HCT116 (cell line): ENCODE results near the gene EXOC6B. TPM values are rescaled to one million over a fixed set of nuclear protein-coding genes. Genes with fewer than 3 reads are reported as not detected.

Source experiments
- ATAC-seq: fragments of 200-7000 bp; cut with Tn5 transposase; 2 replicates; pipeline ENCODE4 v1.9.1; 2020; ENCODE audit warnings: mild to moderate bottlenecking, moderate library complexity
- BruUV-seq: library from RNA; stranded (reverse); fragments of 400-500 nt; replicated peaks from 2 replicates; lab custom pipeline; 2021; lab: Mats Ljungman, UMichigan
- CTCF ChIA-PET: fragments of 300-600 bp; sonication (Branson Sonifier 250); formaldehyde crosslinking; loops from one replicate; lab custom pipeline; 2021; ENCODE audit warnings: antibody characterized with exemption; lab: Charles Lee
- POLR2A ChIA-PET: fragments of 300-600, 350-600 bp; sonication (Branson Sonifier 250); formaldehyde crosslinking; loops from one replicate; lab custom pipeline; 2021; ENCODE audit warnings: antibody characterized with exemption; lab: Charles Lee
- RAD21 ChIA-PET, 2 experiments: fragments of 300-600 bp; sonication (Branson Sonifier 250); formaldehyde crosslinking; loops; one replicate each; lab custom pipeline; 2023; ENCODE audit warnings: low total read pairs in 2 of 2; ENCODE audit not compliant: uncharacterized antibody in 2 of 2, unreplicated experiment in 2 of 2, low non-redundant PET in 1 of 2; lab: Charles Lee
- DNase-seq: peaks from one replicate; pipeline ENCODE4 v3.0.0-alpha.2; 2010; ENCODE audit warnings: low read depth, low spot score
- H2AFZ ChIP-seq: fragments of 200-600 bp; shearing (Covaris generic), sonication (generic); 2 replicates; pipeline ENCODE4 v1.6.1; 2017; ENCODE audit warnings: low read depth, mixed run types, mixed read lengths, antibody characterized with exemption, low read length; ENCODE audit not compliant: poor library complexity, severe bottlenecking
- H3K27ac ChIP-seq: 2 replicates; pipeline ENCODE4 v1.5.1; 2012; ENCODE audit warnings: low read depth, low read length
- H3K27me3 ChIP-seq: fragments of 200-600 bp; sonication (generic); 2 replicates; pipeline ENCODE4 v1.6.1; 2016; ENCODE audit warnings: mixed run types, low read length, mixed read lengths; ENCODE audit not compliant: insufficient read depth
- H3K36me3 ChIP-seq, 2 experiments: fragments of 200-500 bp in 1 of 2; fragments of 200-600 bp in 1 of 2; sonication (Bioruptor generic) in 1 of 2; sonication (generic) in 1 of 2; 2 replicates each; pipeline versions ENCODE4 v1.5.1 to v1.6.1; 2014 to 2016; ENCODE audit warnings: low read length in 2 of 2, inconsistent platforms in 1 of 2, mixed read lengths in 1 of 2, mixed run types in 1 of 2; ENCODE audit not compliant: insufficient read depth in 2 of 2, control insufficient read depth in 1 of 2
- H3K4me1 ChIP-seq, 2 experiments: fragments of 200-600 bp in 1 of 2; sonication (generic) in 1 of 2; 2 replicates each; pipeline versions ENCODE4 v1.5.1 to v1.6.1; 2012 to 2017; ENCODE audit warnings: low read length in 2 of 2, inconsistent platforms in 1 of 2, mild to moderate bottlenecking in 1 of 2, mixed read lengths in 1 of 2, mixed run types in 1 of 2, moderate library complexity in 1 of 2; ENCODE audit not compliant: insufficient read depth in 2 of 2, control insufficient read depth in 1 of 2
- H3K4me2 ChIP-seq: fragments of 200-600 bp; sonication (generic); 2 replicates; pipeline ENCODE4 v1.6.1; 2017; ENCODE audit warnings: mixed run types, low read length, mixed read lengths
- H3K4me3 ChIP-seq, 2 experiments: fragments of 200-600 bp in 1 of 2; sonication (generic) in 1 of 2; replicated peaks in 1 of 2; 2 replicates each; pipeline ENCODE4 v1.5.1; 2011 to 2016; ENCODE audit warnings: low read length in 2 of 2, control low read depth in 1 of 2, low read depth in 1 of 2, mild to moderate bottlenecking in 1 of 2, mixed read lengths in 1 of 2, mixed run types in 1 of 2
- H3K79me2 ChIP-seq: fragments of 200-600 bp; sonication (generic); 2 replicates; pipeline ENCODE4 v1.6.1; 2017; ENCODE audit warnings: mild to moderate bottlenecking, mixed run types, low read length, moderate library complexity, mixed read lengths; ENCODE audit not compliant: insufficient read depth
- H3K9ac ChIP-seq: fragments of 200-600 bp; sonication (generic); 2 replicates; pipeline ENCODE4 v1.6.1; 2016; ENCODE audit warnings: low read length, mixed read lengths
- H3K9me2 ChIP-seq: fragments of 200-600 bp; sonication (generic), shearing (Covaris generic); 2 replicates; pipeline ENCODE4 v1.6.1; 2017; ENCODE audit warnings: mixed run types, mild to moderate bottlenecking, moderate library complexity; ENCODE audit not compliant: insufficient read depth
- H3K9me3 ChIP-seq, 2 experiments: fragments of 200-500 bp in 1 of 2; fragments of 200-600 bp in 1 of 2; sonication (Bioruptor generic) in 1 of 2; sonication (generic) in 1 of 2; 2 replicates each; pipeline ENCODE4 v1.6.1; 2014 to 2017; ENCODE audit warnings: low read length in 2 of 2, mixed read lengths in 2 of 2, inconsistent platforms in 1 of 2, low read depth in 1 of 2, mild to moderate bottlenecking in 1 of 2, mixed run types in 1 of 2, moderate library complexity in 1 of 2; ENCODE audit not compliant: control insufficient read depth in 1 of 2, insufficient read depth in 1 of 2
- H4K20me1 ChIP-seq: fragments of 200-600 bp; sonication (generic), shearing (Covaris generic); 2 replicates; pipeline ENCODE4 v1.6.1; 2017; ENCODE audit warnings: mixed run types, mild to moderate bottlenecking, moderate library complexity; ENCODE audit not compliant: insufficient read depth
- ATF3 ChIP-seq: IDR thresholded peaks from 2 replicates; pipeline ENCODE4 v1.6.1; 2012
- CBX3 ChIP-seq: IDR thresholded peaks from 2 replicates; pipeline ENCODE4 v1.6.1; 2012; ENCODE audit warnings: low read depth
- CEBPB ChIP-seq: IDR thresholded peaks from 2 replicates; pipeline ENCODE4 v1.6.1; 2012; ENCODE audit warnings: low read depth
- EGR1 ChIP-seq: IDR thresholded peaks from 2 replicates; pipeline ENCODE4 v1.6.1; 2012; ENCODE audit warnings: low read depth
- EZH2phosphoT487 ChIP-seq: fragments of 200-600 bp; IDR thresholded peaks from 2 replicates; pipeline ENCODE4 v1.6.1; 2018; ENCODE audit warnings: antibody characterized with exemption, borderline replicate concordance
- FOSL1 ChIP-seq: IDR thresholded peaks from 2 replicates; pipeline ENCODE4 v1.6.1; 2012; ENCODE audit warnings: low read depth
- MAX ChIP-seq: IDR thresholded peaks from 2 replicates; pipeline ENCODE4 v1.6.1; 2012
- POLR2A ChIP-seq: IDR thresholded peaks from 2 replicates; pipeline ENCODE4 v1.7.0; 2011; ENCODE audit warnings: borderline replicate concordance; ENCODE audit not compliant: insufficient read depth, insufficient read length; ENCODE audit errors: extremely low read depth
- POLR2AphosphoS5 ChIP-seq: IDR thresholded peaks from 2 replicates; pipeline ENCODE4 v1.6.1; 2011; ENCODE audit warnings: mild to moderate bottlenecking, low read depth, low read length, moderate library complexity
- RAD21 ChIP-seq: IDR thresholded peaks from 2 replicates; pipeline ENCODE4 v1.6.1; 2012; ENCODE audit warnings: low read depth, mild to moderate bottlenecking
- REST ChIP-seq: IDR thresholded peaks from 2 replicates; pipeline ENCODE4 v1.6.1; 2012; ENCODE audit warnings: low read depth
- SIN3A ChIP-seq: IDR thresholded peaks from 2 replicates; pipeline ENCODE4 v1.6.1; 2012; ENCODE audit warnings: low read depth
- SRF ChIP-seq: IDR thresholded peaks from 2 replicates; pipeline ENCODE4 v1.6.1; 2012; ENCODE audit warnings: low read depth
- YY1 ChIP-seq: IDR thresholded peaks from 2 replicates; pipeline ENCODE4 v1.6.1; 2011; ENCODE audit warnings: low read length, low read depth, moderate library complexity, mild to moderate bottlenecking; ENCODE audit not compliant: insufficient replicate concordance; ENCODE audit errors: extremely low read depth
- ZBTB33 ChIP-seq: IDR thresholded peaks from 2 replicates; pipeline ENCODE4 v1.6.1; 2011; ENCODE audit warnings: mild to moderate bottlenecking, low read length, moderate library complexity; ENCODE audit not compliant: insufficient replicate concordance; ENCODE audit errors: extremely low read depth
- ZFX ChIP-seq: fragments of 450-650 bp; IDR thresholded peaks from 2 replicates; pipeline ENCODE4 v1.6.1; 2017
- ZNF274 ChIP-seq: fragments of 200-500 bp; sonication (Bioruptor generic); IDR thresholded peaks from 2 replicates; pipeline ENCODE4 v1.6.1; 2014; ENCODE audit warnings: mild to moderate bottlenecking, low read depth, low read length, inconsistent platforms
- intact Hi-C: fragments of 100-400 bp; cut with micrococcal nuclease; formaldehyde crosslinking; loops from 2 replicates; pipeline ENCODE4 v1.10.0; 2022
- total RNA-seq: library from RNA; stranded (reverse); gene quantifications from one replicate; pipeline ENCODE4 v1.2.1, GENCODE V29; 2021; ENCODE audit not compliant: unreplicated experiment

EXOC6B gene
- total RNA-seq, 1 experiment from 2014 or later: 25.4 TPM

- no peak for TF ChIP-seq EGR1
- no peak for TF ChIP-seq MAX
- no peak for TF ChIP-seq ZBTB33
- TF ChIP-seq ZNF274: no peak
- TF ChIP-seq FOSL1: no peak
- no peak for TF ChIP-seq CEBPB
- TF ChIP-seq SIN3A: no peak
- TF ChIP-seq ZFX: no peak
- no peak for TF ChIP-seq YY1
These were observed 28.1 kb downstream of the EXOC6B start (continued) for GRCh38 chr2:72797740-72798139.

GRCh38 chr2:72796766-72797165 lies 29.1 kb downstream of the EXOC6B start:
- no TSS peak for BruUV-seq
- RAD21 ChIA-PET: no interaction called here
- intact Hi-C loops: no loop called here
- peaks cover 8 to 11% of the 10 kb centered on the region in 2 experiments; a peak in 3 of 4 replicates for H3K4me1 ChIP-seq
- no peak overlapping the region for H3K27ac ChIP-seq
- CTCF ChIA-PET: interaction anchor here (1.0 kb wide), 1 partner anchor 19 kb away, joined by 3 read pairs; no protein-coding TSS in a partner anchor
- DNase-seq (no peak), ATAC-seq (no peak)
- H3K9me3 ChIP-seq: no peaks in the 10 kb centered on the region
- H3K79me2 ChIP-seq: no peaks in the 10 kb centered on the region
- no peaks in the 10 kb centered on the region for H3K27me3 ChIP-seq
- H2AFZ ChIP-seq: no peak overlapping the region
- no peaks in the 10 kb centered on the region for H3K9me2 ChIP-seq
- no peaks in the 10 kb centered on the region for H3K36me3 ChIP-seq
- H3K4me3 ChIP-seq: no peak overlapping the region
- no peak overlapping the region for H3K4me2 ChIP-seq
- no peak overlapping the region for H3K9ac ChIP-seq
- no peaks in the 10 kb centered on the region; the same call in 1 of the 2 replicates for H4K20me1 ChIP-seq
- POLR2A ChIA-PET: no interaction called here
- no peak for TF ChIP-seq EGR1
- TF ChIP-seq EZH2phosphoT487: no peak
- no peak for TF ChIP-seq CEBPB
- no peak for TF ChIP-seq SRF
- TF ChIP-seq ZNF274: no peak
- no peak for TF ChIP-seq POLR2AphosphoS5
- no peak for TF ChIP-seq POLR2A
- TF ChIP-seq ZBTB33: no peak
- TF ChIP-seq RAD21: no peak
- TF ChIP-seq CBX3: no peak
- TF ChIP-seq REST: no peak
- no peak for TF ChIP-seq ATF3
